Measurements from ENCODE around the gene ZNF219.
A peak's percentile ranks its signal among the peaks of the same experiment; 100 is the strongest.

Gene ZNF219

GRCh38 chr14:21074398-21075272, 23.8 kb downstream of the ZNF219 start:
- Histone ChIP-seq H3K4me1 (ENCODE audit: control insufficient read depth in 1 of 2, insufficient read depth in 2 of 2, low read length in 2 of 2) (peaks cover 10 to 12% of the 10 kb centered on the region in 2 experiments), H3K18ac (ENCODE audit: low read length) (peak overlapping the region; percentile 17)
- no CpG with 5 or more reads among the region's 26 CpGs for WGBS (ENCODE audit: extremely low coverage, insufficient coverage, insufficient read length)

DNA sequence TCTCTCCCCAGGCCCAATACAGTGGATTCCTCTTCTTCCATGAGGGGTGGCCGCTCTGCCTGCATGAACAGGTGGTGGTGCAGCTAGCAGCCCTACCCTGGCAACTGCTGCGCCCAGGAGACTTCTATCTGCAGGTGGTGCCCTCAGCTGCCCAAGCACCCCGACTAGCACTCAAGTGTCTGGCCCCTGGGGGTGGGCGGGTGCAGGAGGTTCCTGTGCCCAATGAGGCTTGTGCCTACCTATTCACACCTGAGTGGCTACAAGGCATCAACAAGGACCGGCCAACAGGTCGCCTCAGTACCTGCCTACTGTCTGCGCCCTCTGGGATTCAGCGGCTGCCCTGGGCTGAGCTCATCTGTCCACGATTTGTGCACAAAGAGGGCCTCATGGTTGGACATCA, 24.5 kb downstream of the ZNF219 start:
- Histone ChIP-seq H2BK5ac (ENCODE audit: low read depth, low read length, poor library complexity) (no peak overlapping the region), H3K4me1 (ENCODE audit: control insufficient read depth in 1 of 2, insufficient read depth in 2 of 2, low read length in 2 of 2) (peaks cover 15 to 17% of the 10 kb centered on the region in 2 experiments), H3K9me3 (ENCODE audit: insufficient read depth, low read depth, low read length) (no peaks in the 10 kb centered on the region), H2BK12ac (ENCODE audit: low read length) (no peak overlapping the region), H2AFZ (ENCODE audit: insufficient read depth, low read length, poor library complexity) (no peak overlapping the region), H3K9ac (ENCODE audit: low read length) (no peak overlapping the region), H3K23ac (ENCODE audit: low read length) (no peak overlapping the region), H3K14ac (ENCODE audit: low read length) (no peak overlapping the region), H3K4me2 (ENCODE audit: low read length) (no peak overlapping the region), H3K79me1 (ENCODE audit: low read length) (peaks cover 24% of the 10 kb centered on the region), H4K12ac (ENCODE audit: low read depth, low read length) (no peak overlapping the region), H3K4me3 (ENCODE audit: low read depth, low read length) (no peak overlapping the region), H2BK120ac (ENCODE audit: insufficient read depth, low read length, poor library complexity) (no peak overlapping the region), H3K36me3 (ENCODE audit: control insufficient read depth in 1 of 2, insufficient read depth in 2 of 2, low read length in 2 of 2) (peaks cover 43 to 54% of the 10 kb centered on the region in 2 experiments), H3K4ac (ENCODE audit: low read depth, low read length) (no peak overlapping the region), H3K18ac (ENCODE audit: low read length) (no peak overlapping the region), H3K27me3 (ENCODE audit: insufficient read depth, low read length) (no peaks in the 10 kb centered on the region), H3K27ac (ENCODE audit: low read depth, low read length) (no peak overlapping the region), H4K8ac (ENCODE audit: low read depth, low read length) (no peak overlapping the region), H3K79me2 (ENCODE audit: control insufficient read depth, insufficient read depth, low read length, poor library complexity) (peaks cover 10% of the 10 kb centered on the region), H2AK5ac (ENCODE audit: low read length) (no peak overlapping the region), H4K91ac (ENCODE audit: low read depth, low read length) (no peak overlapping the region)
- no peak for DNase-seq
- no CpG with 5 or more reads among the region's 9 CpGs for WGBS (ENCODE audit: extremely low coverage, insufficient coverage, insufficient read length)

More at GRCh38 chr14:21074398-21075272, 23.8 kb downstream of the ZNF219 start:
- H4K12ac ChIP-seq (ENCODE audit: low read depth, low read length), result peak overlapping the region; percentile 20
- no peak overlapping the region for H4K8ac ChIP-seq (ENCODE audit: low read depth, low read length)
- H2AFZ ChIP-seq (ENCODE audit: insufficient read depth, low read length, poor library complexity), result no peak overlapping the region
- H3K4me2 ChIP-seq (ENCODE audit: low read length), result no peak overlapping the region
- H3K4me3 ChIP-seq (ENCODE audit: low read depth, low read length), result no peak overlapping the region
- peaks cover 18% of the 10 kb centered on the region for H3K79me1 ChIP-seq (ENCODE audit: low read length)
- H3K9me3 ChIP-seq (ENCODE audit: insufficient read depth, low read depth, low read length), result no peaks in the 10 kb centered on the region
- no peaks in the 10 kb centered on the region for H3K27me3 ChIP-seq (ENCODE audit: insufficient read depth, low read length)
- H2BK5ac ChIP-seq (ENCODE audit: low read depth, low read length, poor library complexity), result no peak overlapping the region
- H4K91ac ChIP-seq (ENCODE audit: low read depth, low read length), result no peak overlapping the region
- no peak overlapping the region for H3K27ac ChIP-seq (ENCODE audit: low read depth, low read length)
- no peak overlapping the region for H3K23ac ChIP-seq (ENCODE audit: low read length)
- no peak overlapping the region for H3K4ac ChIP-seq (ENCODE audit: low read depth, low read length)
- H2BK12ac ChIP-seq (ENCODE audit: low read length), result no peak overlapping the region
- no peak overlapping the region for H3K9ac ChIP-seq (ENCODE audit: low read length)
- H3K79me2 ChIP-seq (ENCODE audit: control insufficient read depth, insufficient read depth, low read length, poor library complexity), result peaks cover 10% of the 10 kb centered on the region
- H3K14ac ChIP-seq (ENCODE audit: low read length), result no peak overlapping the region
- H2BK120ac ChIP-seq (ENCODE audit: insufficient read depth, low read length, poor library complexity), result no peak overlapping the region
- H3K36me3 ChIP-seq (ENCODE audit: control insufficient read depth in 1 of 2, insufficient read depth in 2 of 2, low read length in 2 of 2), result peaks cover 43 to 60% of the 10 kb centered on the region in 2 experiments
- H2AK5ac ChIP-seq (ENCODE audit: low read length), result no peak overlapping the region
- DNase-seq, result no peak

DNA sequence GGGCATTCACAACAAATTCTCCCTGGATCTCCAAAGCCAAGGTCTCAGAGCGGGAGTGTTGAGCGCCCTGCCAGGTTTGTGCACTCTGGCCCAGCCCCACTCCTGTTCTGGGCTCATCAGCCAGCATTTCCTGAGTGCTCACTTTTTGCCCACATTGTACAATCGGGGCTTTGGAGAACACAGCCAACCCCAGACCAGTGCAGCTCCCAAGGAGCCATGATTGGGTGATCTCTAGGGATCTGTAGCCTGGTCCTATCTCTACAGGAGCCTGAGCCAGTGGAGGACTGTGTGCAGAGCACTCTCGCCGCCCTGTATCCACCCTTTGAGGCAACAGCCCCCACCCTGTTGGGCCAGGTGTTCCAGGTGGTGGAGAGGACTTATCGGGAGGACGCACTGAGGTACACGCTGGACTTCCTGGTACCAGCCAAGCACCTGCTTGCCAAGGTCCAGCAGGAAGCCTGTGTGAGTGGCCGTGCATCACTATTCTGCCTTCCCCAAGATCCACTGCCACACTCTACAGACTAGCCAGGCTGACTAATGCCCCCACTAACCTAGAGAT, 25.6 kb downstream of the ZNF219 start:
- Histone ChIP-seq H4K12ac (ENCODE audit: low read depth, low read length) (no peak overlapping the region), H2BK120ac (ENCODE audit: insufficient read depth, low read length, poor library complexity) (no peak overlapping the region), H3K4ac (ENCODE audit: low read depth, low read length) (no peak overlapping the region), H3K4me1 (ENCODE audit: control insufficient read depth in 1 of 2, insufficient read depth in 2 of 2, low read length in 2 of 2) (peaks cover 15 to 18% of the 10 kb centered on the region in 2 experiments), H3K79me2 (ENCODE audit: control insufficient read depth, insufficient read depth, low read length, poor library complexity) (peaks cover 10% of the 10 kb centered on the region), H4K91ac (ENCODE audit: low read depth, low read length) (no peak overlapping the region), H3K36me3 (ENCODE audit: control insufficient read depth in 1 of 2, insufficient read depth in 2 of 2, low read length in 2 of 2) (peaks cover 34 to 43% of the 10 kb centered on the region in 2 experiments), H3K4me2 (ENCODE audit: low read length) (peak overlapping the region; percentile 97), H3K23ac (ENCODE audit: low read length) (no peak overlapping the region), H3K9me3 (ENCODE audit: insufficient read depth, low read depth, low read length) (no peaks in the 10 kb centered on the region), H2AK5ac (ENCODE audit: low read length) (no peak overlapping the region), H3K79me1 (ENCODE audit: low read length) (peaks cover 24% of the 10 kb centered on the region), H2BK12ac (ENCODE audit: low read length) (no peak overlapping the region), H3K4me3 (ENCODE audit: low read depth, low read length) (no peak overlapping the region), H3K27me3 (ENCODE audit: insufficient read depth, low read length) (no peaks in the 10 kb centered on the region), H3K9ac (ENCODE audit: low read length) (no peak overlapping the region), H2AFZ (ENCODE audit: insufficient read depth, low read length, poor library complexity) (no peak overlapping the region), H4K8ac (ENCODE audit: low read depth, low read length) (no peak overlapping the region), H3K14ac (ENCODE audit: low read length) (no peak overlapping the region), H2BK5ac (ENCODE audit: low read depth, low read length, poor library complexity) (no peak overlapping the region), H3K27ac (ENCODE audit: low read depth, low read length) (no peak overlapping the region), H3K18ac (ENCODE audit: low read length) (no peak overlapping the region)
- no CpG with 5 or more reads among the region's 9 CpGs for WGBS (ENCODE audit: extremely low coverage, insufficient coverage, insufficient read length)
- no peak for DNase-seq

GRCh38 chr14:21072031-21072473, 26.4 kb downstream of the ZNF219 start:
- Histone ChIP-seq H2BK5ac (ENCODE audit: low read depth, low read length, poor library complexity) (peak overlapping the region; percentile 71), H3K9ac (ENCODE audit: low read length) (no peak overlapping the region), H3K27ac (ENCODE audit: low read depth, low read length) (peak overlapping the region; percentile 92), H3K4me1 (ENCODE audit: control insufficient read depth in 1 of 2, insufficient read depth in 2 of 2, low read length in 2 of 2) (peaks cover 15 to 18% of the 10 kb centered on the region in 2 experiments), H3K4me2 (ENCODE audit: low read length) (peak overlapping the region; percentile 97), H2AFZ (ENCODE audit: insufficient read depth, low read length, poor library complexity) (no peak overlapping the region), H3K79me1 (ENCODE audit: low read length) (peaks cover 24% of the 10 kb centered on the region), H3K9me3 (ENCODE audit: insufficient read depth, low read depth, low read length) (no peaks in the 10 kb centered on the region), H3K4ac (ENCODE audit: low read depth, low read length) (no peak overlapping the region), H2BK12ac (ENCODE audit: low read length) (peak overlapping the region; percentile 5), H3K4me3 (ENCODE audit: low read depth, low read length) (no peak overlapping the region), H2BK120ac (ENCODE audit: insufficient read depth, low read length, poor library complexity) (peak overlapping the region; percentile 77), H3K36me3 (ENCODE audit: control insufficient read depth in 1 of 2, insufficient read depth in 2 of 2, low read length in 2 of 2) (peaks cover 34 to 40% of the 10 kb centered on the region in 2 experiments), H3K27me3 (ENCODE audit: insufficient read depth, low read length) (no peaks in the 10 kb centered on the region), H3K23ac (ENCODE audit: low read length) (no peak overlapping the region), H3K79me2 (ENCODE audit: control insufficient read depth, insufficient read depth, low read length, poor library complexity) (peaks cover 10% of the 10 kb centered on the region), H4K91ac (ENCODE audit: low read depth, low read length) (peak overlapping the region; percentile 48), H2AK5ac (ENCODE audit: low read length) (no peak overlapping the region), H3K18ac (ENCODE audit: low read length) (no peak overlapping the region), H3K14ac (ENCODE audit: low read length) (no peak overlapping the region), H4K12ac (ENCODE audit: low read depth, low read length) (no peak overlapping the region), H4K8ac (ENCODE audit: low read depth, low read length) (no peak overlapping the region)
- peak in 1 of 2 donors; percentile 4 for DNase-seq
- no CpG with 5 or more reads among the region's 4 CpGs for WGBS (ENCODE audit: extremely low coverage, insufficient coverage, insufficient read length)

Data from trophoblast cell (in vitro differentiated cells and primary cell).